NCI-H524 treated with DMSO at 0.1 percent for 48 hours (cell line): ENCODE results near the gene RHOU.

Experiments
- DNase-seq: peaks from one replicate; lab custom pipeline; 2025; lab: John Stamatoyannopoulos, UW

The RHOU gene

DNA sequence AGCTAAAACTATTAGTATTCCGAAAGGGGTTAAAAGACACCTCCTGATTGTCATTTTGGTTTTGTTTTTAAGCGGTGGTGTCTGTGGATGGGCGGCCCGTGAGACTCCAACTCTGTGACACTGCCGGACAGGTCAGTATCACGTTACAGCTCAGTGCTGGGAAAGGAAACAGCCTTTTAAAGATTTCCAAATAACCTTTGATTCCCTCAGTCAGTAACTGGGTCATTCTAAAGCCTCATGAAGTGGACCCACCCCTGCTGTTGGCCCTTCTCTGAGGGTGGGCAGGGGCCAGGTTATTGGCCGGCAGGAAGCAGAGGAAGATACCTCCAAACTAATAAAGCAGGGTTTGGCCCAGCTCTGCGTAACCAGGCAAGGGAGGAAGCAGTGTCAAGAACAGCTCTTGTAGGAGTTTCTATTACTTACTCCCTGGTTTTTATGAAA is 2.3 kb downstream of the RHOU start:
- DNase-seq: no peak

DNA sequence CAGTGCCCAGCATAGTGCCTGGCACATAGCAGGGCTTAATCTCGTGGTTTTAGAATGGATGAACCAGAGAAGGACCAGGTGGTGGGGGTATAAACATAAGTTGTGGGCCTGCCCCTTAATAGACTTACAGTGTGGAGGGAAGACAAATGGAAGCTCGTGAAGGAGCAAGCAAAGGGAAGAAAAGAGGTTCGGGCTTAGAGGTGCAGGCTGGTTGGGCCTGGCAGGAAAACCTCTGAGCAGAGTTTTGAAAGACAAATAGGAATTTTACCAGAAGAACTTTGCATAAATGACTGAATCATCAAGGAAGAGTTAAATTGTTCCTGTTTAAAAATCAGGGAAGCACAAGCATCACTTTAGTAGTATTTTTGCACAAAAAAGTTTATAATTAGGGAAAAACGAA is 4.5 kb downstream of the RHOU start:
- no peak for DNase-seq

DNA sequence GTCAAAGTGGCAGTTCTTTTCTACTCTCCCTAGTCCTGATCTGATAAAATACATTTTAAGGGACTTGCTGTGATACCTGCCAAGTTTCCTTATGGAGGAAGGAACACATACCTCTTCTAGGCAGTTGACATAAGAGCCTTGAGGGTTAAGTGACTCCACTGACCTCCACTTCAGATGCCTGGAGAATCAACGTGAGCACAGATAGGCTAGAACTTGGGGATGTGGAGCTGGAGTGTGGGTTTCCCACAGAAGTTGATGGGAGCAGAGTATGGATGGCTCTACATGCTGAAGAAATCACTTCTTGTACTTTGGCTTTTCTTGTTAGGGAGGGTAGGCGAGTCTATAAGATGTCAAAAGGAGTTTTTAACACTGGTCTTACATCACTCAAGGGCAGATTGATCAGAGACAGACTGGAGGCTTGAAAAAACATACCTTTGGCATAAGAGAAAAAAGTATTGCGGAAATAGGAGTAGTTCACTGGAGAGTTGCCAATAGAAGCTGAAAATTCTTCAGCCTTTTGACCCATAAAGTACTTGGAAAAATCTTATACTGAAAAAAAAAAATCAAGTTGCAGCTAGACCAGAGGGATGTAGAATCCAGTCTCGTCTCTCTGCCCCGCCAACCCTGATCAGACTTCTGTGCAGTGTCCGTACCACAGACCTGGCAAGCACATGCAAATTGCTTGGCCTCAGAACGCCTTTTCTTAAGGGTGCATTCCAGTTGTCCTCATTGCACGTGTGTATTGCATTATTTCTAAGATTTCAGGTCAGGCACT is 5.5 kb downstream of the RHOU start:
- DNase-seq: no peak

DNA sequence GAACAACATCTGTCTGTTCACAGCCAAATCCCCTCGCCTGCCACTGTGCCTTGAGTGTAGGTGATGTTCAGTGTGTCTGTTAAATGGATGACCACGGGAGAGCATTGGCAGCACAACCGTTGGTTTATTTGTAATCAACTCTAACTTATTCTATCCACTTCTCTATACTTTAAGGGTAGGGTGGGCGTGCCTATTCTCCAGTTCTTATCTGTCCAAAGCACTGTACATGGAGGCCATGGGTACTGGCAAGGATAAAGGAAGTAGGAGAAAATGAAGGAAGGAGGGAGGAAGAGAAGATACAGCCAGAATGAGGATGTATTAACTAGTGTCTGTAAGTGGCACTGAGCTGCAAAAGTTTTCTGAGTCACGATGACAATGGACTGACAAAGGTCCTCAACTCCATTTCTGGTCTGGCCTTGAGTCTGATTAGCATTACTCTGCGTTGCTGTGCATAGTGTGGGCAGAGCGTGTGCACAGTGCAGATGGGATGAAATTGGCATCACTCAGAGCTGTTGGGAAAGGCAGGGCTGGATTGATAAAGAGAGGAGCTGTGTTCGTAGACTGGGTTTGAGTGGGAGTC is 7.1 kb downstream of the RHOU start:
- DNase-seq: no peak

DNA sequence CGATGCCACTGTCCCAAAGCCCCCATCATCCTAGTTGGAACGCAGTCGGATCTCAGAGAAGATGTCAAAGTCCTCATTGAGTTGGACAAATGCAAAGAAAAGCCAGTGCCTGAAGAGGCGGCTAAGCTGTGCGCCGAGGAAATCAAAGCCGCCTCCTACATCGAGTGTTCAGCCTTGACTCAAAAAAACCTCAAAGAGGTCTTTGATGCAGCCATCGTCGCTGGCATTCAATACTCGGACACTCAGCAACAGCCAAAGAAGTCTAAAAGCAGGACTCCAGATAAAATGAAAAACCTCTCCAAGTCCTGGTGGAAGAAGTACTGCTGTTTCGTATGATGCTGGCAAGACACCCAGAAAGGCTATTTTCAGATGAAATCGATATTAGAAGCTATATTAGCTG is 8.1 kb downstream of the RHOU start:
- no peak for DNase-seq

DNA sequence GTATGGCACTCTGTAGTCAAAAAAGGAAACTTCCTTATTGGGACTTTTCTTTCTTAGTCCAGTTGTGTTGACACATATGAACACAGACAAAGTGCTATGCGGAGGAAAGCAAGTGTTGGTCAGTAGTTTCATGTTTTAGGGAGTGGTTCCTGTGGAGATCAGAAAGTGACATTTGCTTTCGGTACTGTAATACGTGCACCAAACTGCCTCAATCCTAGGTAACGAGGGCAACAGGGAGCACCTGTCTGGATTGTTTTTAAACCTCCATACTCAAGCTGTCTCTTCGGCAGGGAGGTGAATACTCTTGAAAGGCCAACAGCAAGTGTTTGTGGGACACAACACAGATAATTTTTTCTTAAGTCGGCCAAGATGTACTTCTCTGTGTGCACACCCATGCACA is 9.1 kb downstream of the RHOU start:
- DNase-seq: no peak

DNA sequence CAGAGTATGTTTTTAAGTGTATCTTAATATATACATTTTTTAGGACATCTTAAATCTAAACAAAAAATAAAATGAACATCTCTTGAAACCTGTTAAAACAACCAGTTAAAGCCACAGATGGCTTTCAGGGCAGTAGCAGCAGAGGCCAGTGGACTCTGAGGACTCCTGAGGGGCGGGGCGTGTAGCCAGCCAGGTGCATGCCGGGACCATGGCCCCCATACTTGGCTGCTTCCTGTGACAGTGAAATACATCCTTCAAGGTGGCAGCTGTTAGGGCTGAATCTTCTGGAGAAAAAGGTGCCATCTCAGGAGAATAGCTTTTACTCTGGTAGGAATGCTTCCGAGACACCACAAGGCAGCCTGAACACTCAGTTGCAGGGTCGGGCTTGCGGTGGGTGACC is 9.6 kb downstream of the RHOU start:
- no peak for DNase-seq

DNA sequence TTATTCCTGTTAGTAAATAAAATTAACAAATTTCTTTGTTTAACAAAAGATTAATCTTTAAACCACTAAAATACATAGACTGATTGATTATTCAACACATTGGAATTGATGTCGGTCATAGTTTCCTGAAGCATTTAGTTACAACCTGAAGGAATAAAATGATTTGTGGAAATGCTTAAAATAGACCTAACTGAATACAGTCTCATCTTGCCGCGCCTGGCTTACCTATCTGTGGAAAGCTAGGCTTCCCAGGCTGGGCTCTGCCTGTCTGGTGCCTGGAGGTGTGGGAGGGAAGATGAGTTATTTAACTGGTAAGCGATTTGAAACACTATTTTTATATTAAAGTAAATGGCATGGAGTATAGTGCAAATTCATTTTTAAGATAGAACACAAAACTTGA is 10.2 kb downstream of the RHOU start:
- DNase-seq: no peak

DNA sequence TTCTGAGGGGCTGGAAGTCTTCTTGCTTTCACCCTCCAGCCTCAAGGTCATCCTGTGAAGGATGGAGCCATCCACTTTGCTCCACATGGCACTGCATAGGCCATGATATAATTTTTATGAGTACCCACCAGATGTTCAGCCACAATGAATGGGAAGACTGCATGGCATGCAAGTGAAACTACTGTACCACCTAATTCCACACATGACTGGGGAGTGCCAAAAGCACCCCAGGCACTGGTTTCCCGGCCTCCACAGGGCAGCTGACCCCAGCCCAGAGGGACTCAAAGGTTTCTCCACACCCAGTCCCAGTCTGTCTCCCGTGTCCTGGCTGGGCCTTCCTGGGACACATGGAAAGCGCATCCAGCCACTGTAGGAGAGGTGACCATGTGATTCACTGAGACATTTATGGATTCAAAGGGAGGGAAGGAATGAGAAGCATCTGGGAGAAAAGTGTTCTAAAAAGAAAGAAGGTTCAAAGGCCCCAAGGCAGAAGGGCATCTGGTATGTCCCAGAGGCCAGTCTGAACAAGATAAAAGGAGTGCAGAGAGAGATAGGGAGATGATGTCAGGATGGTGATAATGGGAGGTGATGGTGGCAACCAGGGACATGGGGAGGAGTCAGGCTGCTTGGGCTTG is 12.1 kb downstream of the RHOU start:
- no peak for DNase-seq

DNA sequence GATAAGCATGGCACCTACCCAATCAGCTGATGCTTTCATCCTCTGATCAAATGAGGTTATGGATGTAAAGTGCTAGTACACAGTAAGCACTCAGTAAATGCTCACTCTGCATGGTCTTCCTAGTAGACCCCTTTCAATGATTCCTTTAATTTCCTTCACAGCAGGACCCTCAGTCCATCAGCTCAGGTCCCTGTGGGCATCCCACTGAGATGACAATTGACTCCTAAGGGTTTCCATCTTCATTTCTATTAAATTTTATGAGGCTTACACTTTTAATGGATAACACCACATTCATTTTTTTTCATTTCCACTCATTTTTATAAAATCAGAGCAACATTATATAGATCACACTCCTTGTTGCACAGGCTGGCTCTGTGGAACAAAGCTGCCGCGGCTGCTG is 12.8 kb downstream of the RHOU start:
- no peak for DNase-seq

DNA sequence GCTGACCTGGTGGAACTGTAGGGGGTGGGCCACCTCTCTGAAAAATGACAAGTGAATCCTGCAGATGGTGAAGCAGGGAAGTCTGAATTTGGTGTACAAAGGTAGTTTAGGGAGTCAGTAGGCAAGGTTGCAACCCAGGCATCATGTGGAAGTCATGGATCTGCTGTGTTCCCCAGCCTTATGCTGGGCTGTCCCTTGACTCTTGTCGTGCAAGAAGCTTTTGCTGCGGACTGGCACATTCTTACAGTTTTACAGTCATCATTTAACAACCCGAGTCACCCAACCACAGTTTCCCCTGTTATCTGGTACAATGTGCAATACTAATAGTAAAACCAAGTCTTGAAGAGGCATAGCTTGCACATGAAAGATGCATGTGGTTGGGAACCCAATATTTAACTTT is 13.2 kb downstream of the RHOU start:
- DNase-seq: no peak

DNA sequence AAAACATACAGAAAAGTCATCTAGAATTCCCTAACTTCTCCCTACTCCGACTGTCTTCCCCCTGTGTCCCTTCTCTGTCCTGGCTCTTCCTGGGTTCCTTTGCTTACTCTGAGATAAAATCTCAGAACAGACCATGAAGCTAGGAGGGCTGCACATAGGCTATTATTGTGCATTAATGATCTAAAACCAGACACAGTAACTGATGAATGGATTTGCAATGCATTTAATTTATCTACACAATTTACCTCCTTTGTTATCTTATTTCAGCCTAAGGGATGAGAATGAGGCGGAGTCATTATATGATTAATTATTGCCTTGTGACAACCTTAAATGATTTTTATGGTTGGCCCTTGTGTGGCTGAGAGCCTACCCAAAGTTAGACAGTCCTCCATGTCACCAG is 14.5 kb downstream of the RHOU start:
- DNase-seq: no peak

DNA sequence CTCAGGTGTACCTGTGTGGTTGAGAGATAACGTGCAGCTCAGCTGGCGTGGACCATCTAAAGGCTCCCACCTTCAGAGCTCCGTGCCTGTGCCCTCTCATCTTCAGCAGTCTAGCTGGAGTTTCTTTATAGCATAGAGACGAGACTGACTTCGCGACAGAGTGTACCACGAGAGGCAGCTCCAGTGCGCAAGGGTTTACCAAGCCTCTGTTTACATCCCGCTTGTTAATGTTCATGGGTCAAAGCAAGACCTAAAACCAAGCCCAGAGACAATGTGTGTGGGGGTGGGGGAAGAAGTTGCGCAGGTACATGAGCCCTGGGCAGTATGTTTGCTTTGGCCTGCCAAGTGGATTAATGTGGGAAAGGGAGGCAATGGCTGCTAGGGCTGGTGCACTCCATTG is 15.6 kb downstream of the RHOU start:
- DNase-seq: no peak

DNA sequence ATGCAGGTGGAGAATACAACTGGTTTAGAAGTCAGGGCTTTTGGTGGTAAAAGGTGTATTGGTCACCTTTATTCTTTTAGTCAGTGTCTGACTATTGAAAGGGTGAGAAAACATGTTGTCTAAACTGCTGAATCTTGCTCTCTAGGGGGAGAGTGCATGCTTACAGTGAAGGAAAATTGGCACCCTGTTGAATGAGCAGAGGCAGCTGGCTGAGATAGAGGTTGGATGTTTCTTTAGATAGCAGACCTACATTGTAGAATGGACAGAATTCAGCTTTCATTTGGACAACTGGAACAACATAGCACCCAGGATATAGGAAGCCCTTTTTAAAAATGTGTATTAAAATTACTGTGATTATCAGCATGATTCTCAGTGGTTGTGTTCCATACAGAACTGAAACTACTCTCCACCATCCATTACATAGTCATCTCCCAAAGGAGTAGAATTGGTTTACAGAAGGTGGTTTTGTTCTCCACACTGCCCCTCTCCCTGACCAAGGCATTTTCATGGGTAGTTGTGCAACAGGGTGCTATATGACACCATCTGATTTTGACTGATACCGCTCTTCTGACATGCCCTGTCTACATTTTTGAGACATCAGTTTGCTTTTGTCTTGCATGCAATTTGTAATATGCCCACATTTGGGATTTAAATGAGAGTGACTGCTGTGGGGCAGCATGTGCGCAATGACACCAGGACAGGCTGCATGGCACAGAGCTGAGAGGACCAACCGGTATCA is 16.2 kb downstream of the RHOU start:
- DNase-seq: no peak

DNA sequence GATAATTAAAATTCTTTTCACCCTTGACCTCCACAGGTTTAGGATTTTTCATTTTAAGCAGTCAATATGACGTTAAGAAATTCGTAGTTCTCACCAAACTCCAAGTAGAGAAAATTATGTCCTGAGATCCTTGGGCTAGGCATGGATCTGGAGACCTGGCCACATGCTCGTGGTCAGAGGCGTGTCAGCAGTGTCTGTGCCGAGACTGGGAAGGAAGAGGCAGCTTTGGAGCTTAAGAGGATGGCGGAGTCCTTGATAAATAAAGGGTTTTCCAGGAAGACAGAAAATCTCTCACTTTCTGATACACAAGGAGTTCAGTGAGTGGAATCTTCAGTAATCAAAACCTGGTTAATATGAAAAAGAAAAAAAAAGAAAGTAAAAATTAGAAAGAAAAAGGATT is 17.0 kb downstream of the RHOU start:
- DNase-seq: no peak

DNA sequence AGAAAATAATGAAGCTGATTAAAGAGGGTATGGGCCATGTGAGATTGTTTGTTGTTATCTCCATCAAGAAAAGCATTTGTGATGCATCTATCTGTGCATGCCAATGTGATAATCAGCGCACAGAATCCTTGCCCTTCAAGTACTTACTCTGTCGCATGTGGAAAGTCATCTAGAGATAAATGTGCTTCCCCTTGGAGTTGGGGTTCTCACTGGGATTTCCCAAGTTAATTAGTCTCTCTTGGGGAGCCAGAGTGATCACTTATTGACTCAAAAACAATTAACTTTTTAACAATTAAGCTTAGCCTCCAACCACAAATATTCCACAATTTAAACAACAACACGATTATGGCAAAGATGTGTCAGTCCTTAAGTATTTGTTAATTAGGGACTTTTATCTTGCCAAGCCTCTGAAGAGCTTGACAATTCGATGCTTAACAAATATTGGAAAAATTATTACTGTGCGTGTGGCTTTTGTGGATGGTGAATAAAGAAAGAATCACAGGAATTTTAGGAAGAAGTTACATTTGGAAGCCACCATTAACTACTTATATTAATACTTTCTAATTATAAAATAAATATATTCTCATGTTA is 17.5 kb downstream of the RHOU start:
- no peak for DNase-seq

DNA sequence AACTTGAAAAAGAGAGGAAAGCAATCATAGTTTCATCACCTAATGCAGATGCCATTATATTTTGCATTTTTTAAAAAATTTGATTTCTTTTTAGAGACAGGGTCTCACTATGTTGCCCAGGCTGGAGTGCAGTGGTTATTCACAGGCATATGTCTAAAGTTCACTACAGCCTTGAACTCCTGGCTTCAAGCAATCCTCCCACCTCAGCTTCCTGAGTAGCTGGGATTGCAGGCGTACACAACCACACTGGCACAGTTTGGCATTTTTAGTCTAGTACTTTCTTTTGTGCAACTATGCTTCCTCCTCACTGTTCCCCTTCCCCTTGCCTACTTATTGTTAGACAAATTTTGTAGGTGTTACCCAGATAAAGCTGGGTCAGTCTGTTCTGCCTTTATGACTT is 18.0 kb downstream of the RHOU start:
- DNase-seq: no peak

DNA sequence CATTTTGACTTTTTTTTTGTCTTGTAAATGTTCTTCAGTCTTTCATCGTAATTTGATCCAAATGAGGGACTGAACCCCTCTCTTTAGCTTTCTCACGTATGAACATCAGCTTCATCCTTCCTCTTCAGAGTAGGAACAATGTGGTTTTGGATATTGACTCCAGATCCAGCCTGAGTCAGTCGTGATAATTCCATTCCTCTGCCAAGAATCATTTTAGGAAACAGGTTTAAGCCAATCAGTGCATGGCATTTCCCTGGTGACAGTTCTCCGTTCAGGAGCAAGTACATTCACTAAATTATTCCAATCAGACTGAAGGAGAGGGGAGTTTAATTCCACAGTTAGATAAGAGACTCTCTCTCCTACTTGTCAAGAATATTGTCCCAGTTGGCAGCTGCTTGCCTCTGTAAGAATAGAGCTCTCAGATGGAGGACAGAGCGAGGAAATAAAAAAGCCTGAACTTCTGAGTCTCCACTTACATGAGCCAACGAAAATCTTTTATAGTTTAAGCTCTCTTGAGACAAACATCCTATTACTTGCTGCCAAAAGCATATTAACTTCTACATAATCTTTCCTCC is 18.6 kb downstream of the RHOU start:
- DNase-seq: peak; percentile 12

DNA sequence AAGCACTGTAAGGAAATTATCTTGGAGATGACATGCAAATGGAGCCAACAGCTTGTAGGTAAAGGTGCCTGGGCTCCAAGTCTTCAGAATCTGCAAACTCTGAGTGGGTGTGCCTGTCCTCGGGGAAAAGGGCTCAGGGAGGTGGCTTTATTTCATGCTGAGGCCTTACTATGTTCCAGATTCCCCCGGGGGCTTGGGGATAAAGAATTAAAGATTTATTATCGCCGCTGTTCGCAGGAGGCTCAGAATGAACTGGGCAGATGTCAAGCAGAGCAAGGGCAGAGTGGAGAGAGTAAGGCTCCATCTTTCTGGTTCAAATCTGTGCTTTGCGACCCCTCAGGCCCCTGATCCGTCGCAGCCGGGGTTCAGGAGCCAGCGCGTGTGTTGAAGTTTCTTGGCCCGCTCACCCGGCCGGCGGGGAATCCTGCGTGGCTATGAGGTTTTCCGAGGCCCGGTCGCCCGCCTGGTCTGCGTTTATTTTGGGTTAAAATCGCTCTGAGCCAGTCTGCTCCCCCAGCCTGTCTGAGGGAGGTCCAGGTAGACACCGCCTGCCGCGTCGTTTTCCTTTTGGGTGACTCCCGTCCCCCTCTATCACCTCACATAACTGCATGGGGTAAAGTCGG is 19.5 kb downstream of the RHOU start:
- no peak for DNase-seq

DNA sequence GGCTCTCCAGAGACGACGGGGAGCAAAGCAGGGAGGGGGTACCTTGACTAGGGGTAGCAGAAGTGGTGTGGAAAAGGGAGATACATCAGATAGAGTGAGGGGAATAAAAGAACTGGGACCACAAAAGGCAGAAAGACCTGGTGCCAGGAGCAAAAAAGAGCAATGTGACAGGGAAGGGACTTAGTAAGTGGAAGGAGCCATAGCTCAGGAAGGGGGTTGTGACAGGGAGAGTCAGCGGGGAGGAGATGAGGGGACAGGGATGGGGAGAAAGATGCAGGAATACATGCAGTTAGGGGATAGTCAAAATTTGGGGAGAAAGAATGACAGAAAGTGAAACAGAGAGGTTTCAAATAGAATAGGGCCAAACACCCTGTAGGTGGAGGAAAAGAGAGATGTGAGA is 20.5 kb downstream of the RHOU start:
- DNase-seq: no peak

DNA sequence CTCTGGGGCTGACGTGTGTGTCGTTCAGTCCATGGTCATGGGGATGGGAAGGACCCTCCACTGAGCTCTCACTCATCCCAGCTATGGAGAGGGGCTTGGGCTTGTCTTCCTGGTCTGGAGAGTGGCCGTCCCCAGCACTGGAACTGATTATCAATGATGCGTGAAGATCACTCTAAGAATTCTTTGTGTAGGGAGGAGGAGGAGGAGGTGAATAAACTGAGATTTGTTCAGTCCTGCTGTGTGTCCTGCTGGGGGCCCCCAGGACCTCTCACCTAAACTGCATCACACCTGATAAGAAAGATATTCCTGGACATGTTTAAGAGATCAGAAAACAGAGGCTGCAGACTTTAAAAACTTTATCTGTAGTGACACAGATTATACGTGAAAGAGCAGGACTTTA is 21.2 kb downstream of the RHOU start:
- DNase-seq: no peak

DNA sequence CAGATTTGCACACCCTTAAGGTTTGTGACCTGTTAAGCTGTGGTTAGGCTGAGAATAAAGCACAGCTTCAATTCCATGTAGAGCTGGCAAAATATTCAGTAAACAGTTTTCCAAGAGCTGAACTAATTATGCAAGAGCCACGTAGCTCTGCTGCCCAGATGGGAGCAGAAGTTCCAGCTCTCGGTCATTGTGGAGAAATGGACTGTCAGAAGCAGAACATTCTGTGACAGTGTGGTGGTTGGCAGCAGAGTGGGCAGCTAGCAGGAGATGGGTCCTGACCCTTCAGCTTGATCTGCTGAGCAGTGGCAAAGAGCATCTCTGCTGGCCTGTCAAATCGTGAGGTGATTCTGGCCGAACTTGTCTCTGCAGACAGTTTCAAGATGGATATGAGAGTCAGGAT is 23.2 kb downstream of the RHOU start:
- DNase-seq: no peak
